Measurements from ENCODE around the gene SH2B2. TPM values are rescaled to one million over a fixed set of nuclear protein-coding genes. Genes with fewer than 3 reads are reported as not detected.
A peak's percentile ranks its signal among the peaks of the same experiment; 100 is the strongest.

SH2B2 gene
- total RNA-seq, 1 experiment from 2014 or later, result 14.7 TPM

DNA sequence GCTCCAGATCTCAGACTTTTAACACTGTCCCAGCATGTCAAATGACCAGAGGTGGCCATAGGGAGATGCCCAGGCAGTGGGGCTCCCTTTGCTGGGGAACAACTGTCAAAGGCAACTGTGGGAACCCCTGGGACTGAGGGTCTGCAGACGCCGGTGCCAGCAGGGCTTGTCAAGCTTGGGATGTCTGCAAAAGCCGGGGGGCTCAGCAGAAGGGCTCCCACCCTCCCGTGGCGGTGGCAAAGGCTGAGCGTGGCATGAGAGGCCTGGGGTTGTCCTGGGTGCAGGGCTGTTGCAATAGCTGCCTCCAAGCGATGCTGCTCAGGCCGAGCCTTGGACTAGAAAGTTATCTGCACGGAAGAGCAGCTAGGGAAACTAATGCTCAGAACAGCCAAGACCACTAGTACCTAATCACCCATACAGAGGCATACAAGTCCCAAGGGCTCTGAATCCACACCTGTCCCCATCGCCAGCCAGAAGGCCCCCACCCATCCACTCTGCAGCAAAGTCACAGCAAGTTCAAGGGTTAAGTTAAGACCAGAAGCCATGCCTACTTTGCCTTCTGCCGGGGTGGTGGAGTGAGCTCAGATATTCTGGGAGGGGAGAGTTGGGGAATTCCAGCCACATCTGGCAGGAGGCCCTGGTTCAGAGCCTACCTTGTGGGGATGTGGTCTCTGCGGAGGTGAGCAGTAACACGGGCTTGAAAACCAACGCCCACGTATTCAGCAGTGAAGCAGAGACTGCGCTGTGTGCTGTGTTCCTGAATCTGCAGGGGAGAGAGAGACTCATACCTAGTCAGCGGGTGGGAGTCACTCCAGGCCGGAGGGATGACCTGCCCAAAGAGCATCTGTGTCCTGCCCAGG, 4.6 kb downstream of the SH2B2 start:
- no peak for ATAC-seq
- DNase-seq (ENCODE audit: low spot score), result no peak
- CTCF ChIA-PET, result interaction anchor here (0.6 kb wide), 1 partner anchor 9 kb away, joined by 3 read pairs; no protein-coding TSS in a partner anchor
- TF ChIP-seq ZNF423 (CRISPR knock-in tag; IDR thresholded peaks at IDR 0.05) (no peak), CBFB (CRISPR knock-in tag; IDR thresholded peaks at IDR 0.05; ENCODE audit: low read depth) (no peak), ZNF512 (CRISPR knock-in tag; IDR thresholded peaks at IDR 0.05; ENCODE audit: borderline replicate concordance) (no peak), FOXP1 (CRISPR knock-in tag; IDR thresholded peaks at IDR 0.05; ENCODE audit: borderline replicate concordance) (0 out of 2 replicates have a peak, but pooled peaks have one; percentile 15), SMAD3 (CRISPR knock-in tag; IDR thresholded peaks at IDR 0.05; ENCODE audit: borderline replicate concordance) (no peak), MXD4 (CRISPR knock-in tag; IDR thresholded peaks at IDR 0.05; ENCODE audit: borderline replicate concordance) (no peak), TCF7 (CRISPR knock-in tag; IDR thresholded peaks at IDR 0.05; ENCODE audit: low read depth) (no peak)
- POLR2A ChIA-PET, result no interaction called here
- Mint-ChIP-seq H3K36me3 (no peaks in the 10 kb centered on the region), H3K27ac (peak overlapping the region; percentile 21), H3K4me1 (peaks cover 36% of the 10 kb centered on the region), H3K27me3 (ENCODE audit: low read depth) (peaks cover 9% of the 10 kb centered on the region), H3K4me3 (no peak overlapping the region; the same call in 1 of the 2 replicates), H3K9me3 (no peaks in the 10 kb centered on the region)

GRCh38 chr7:102291916-102292267, 5.2 kb downstream of the SH2B2 start:
- H3K36me3 Mint-ChIP-seq, result no peaks in the 10 kb centered on the region
- H3K27me3 Mint-ChIP-seq (ENCODE audit: low read depth), result peaks cover 9% of the 10 kb centered on the region
- DNase-seq (ENCODE audit: low spot score) (no peak), ATAC-seq (no peak)
- H3K4me1 Mint-ChIP-seq, result peaks cover 42% of the 10 kb centered on the region
- H3K4me3 Mint-ChIP-seq, result no peak overlapping the region; the same call in 1 of the 2 replicates
- ChIA-PET POLR2A (no interaction called here), CTCF (interaction anchor here (0.6 to 1.5 kb wide), 3 partner anchors 9 to 693 kb away, joined by 3 to 8 read pairs (median 3); no protein-coding TSS in a partner anchor)
- TF ChIP-seq FOXP1 (CRISPR knock-in tag; IDR thresholded peaks at IDR 0.05; ENCODE audit: borderline replicate concordance) (0 out of 2 replicates have a peak, but pooled peaks have one; percentile 21), ZNF423 (CRISPR knock-in tag; IDR thresholded peaks at IDR 0.05) (no peak), TCF7 (CRISPR knock-in tag; IDR thresholded peaks at IDR 0.05; ENCODE audit: low read depth) (no peak), NR2C2 (CRISPR knock-in tag; IDR thresholded peaks at IDR 0.05) (no peak), EMX1 (CRISPR knock-in tag; IDR thresholded peaks at IDR 0.05) (no peak), SMAD3 (CRISPR knock-in tag; IDR thresholded peaks at IDR 0.05; ENCODE audit: borderline replicate concordance) (no peak), ZNF121 (CRISPR knock-in tag; IDR thresholded peaks at IDR 0.05) (peak; percentile 80)
- TF ChIP-seq, protein P1, sequence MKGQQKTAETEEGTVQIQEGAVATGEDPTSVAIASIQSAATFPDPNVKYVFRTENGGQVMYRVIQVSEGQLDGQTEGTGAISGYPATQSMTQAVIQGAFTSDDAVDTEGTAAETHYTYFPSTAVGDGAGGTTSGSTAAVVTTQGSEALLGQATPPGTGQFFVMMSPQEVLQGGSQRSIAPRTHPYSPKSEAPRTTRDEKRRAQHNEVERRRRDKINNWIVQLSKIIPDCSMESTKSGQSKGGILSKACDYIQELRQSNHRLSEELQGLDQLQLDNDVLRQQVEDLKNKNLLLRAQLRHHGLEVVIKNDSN (CRISPR knock-in tag; IDR thresholded peaks at IDR 0.05), result no peak
- H3K27ac Mint-ChIP-seq, result 0 out of 2 replicates have a peak overlapping the region, but pooled peaks have one; percentile 21
- no peaks in the 10 kb centered on the region for H3K9me3 Mint-ChIP-seq

GRCh38 chr7:102292813-102293798, 6.4 kb downstream of the SH2B2 start:
- DNase-seq (ENCODE audit: low spot score) (peak; percentile 38), ATAC-seq (peak; percentile 49)
- Mint-ChIP-seq H3K27ac (no peak overlapping the region), H3K4me1 (peaks cover 42% of the 10 kb centered on the region), H3K4me3 (peak overlapping the region; percentile 66), H3K27me3 (ENCODE audit: low read depth) (peaks cover 9% of the 10 kb centered on the region), H3K9me3 (no peaks in the 10 kb centered on the region), H3K36me3 (no peaks in the 10 kb centered on the region)
- TF ChIP-seq SP1 (CRISPR knock-in tag; conservative IDR thresholded peaks at IDR 0.05), result 0 out of 2 replicates have a peak, but pooled peaks have one; percentile 23
- TF ChIP-seq, protein P2, sequence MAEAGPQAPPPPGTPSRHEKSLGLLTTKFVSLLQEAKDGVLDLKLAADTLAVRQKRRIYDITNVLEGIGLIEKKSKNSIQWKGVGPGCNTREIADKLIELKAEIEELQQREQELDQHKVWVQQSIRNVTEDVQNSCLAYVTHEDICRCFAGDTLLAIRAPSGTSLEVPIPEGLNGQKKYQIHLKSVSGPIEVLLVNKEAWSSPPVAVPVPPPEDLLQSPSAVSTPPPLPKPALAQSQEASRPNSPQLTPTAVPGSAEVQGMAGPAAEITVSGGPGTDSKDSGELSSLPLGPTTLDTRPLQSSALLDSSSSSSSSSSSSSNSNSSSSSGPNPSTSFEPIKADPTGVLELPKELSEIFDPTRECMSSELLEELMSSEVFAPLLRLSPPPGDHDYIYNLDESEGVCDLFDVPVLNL (CRISPR knock-in tag; IDR thresholded peaks at IDR 0.05; ENCODE audit: borderline replicate concordance, low read depth), result no peak
- ChIA-PET POLR2A (interaction anchor here (0.7 to 1.1 kb wide), 3 partner anchors 103 to 1141 kb away, joined by 4 to 7 read pairs (median 4); partner anchors contain the start of gene PRKRIP1), CTCF (interaction anchor here (0.7 to 1.7 kb wide), 5 partner anchors 8 to 822 kb away, joined by 3 to 13 read pairs (median 3); no protein-coding TSS in a partner anchor)
